GM19395 (cell line): Measurements from ENCODE around the gene SF3A1.

ENCODE experiments used
- ATAC-seq: cut with Tn5 transposase; IDR thresholded peaks from one replicate; pipeline ENCODE4 v1.9.1; 2021; ENCODE audit warnings: mild to moderate bottlenecking, moderate library complexity; ENCODE audit not compliant: unreplicated experiment

Gene SF3A1

GRCh38 chr22:30305906-30306626, 50.6 kb downstream of the SF3A1 start:
- ATAC-seq: no peak

- peak; percentile 37 for ATAC-seq
Observed at GRCh38 chr22:30305519-30305905, 51.2 kb downstream of the SF3A1 start.

- no peak for ATAC-seq
Observed at GRCh38 chr22:30304495-30305244, 52.0 kb downstream of the SF3A1 start.

GRCh38 chr22:30302810-30303138, 53.9 kb downstream of the SF3A1 start:
- no peak for ATAC-seq

GRCh38 chr22:30301995-30302809, 54.5 kb downstream of the SF3A1 start:
- no peak for ATAC-seq

- no peak for ATAC-seq
Observed at GRCh38 chr22:30299322-30299721, 57.4 kb downstream of the SF3A1 start.

GRCh38 chr22:30297991-30298701, 58.5 kb downstream of the SF3A1 start:
- ATAC-seq: no peak

GRCh38 chr22:30297276-30297990, 59.3 kb downstream of the SF3A1 start:
- ATAC-seq: no peak

- no peak for ATAC-seq
Observed at GRCh38 chr22:30296833-30297232, 59.9 kb downstream of the SF3A1 start.

GRCh38 chr22:30296324-30296723, 60.4 kb downstream of the SF3A1 start:
- no peak for ATAC-seq

GRCh38 chr22:30295576-30295975, 61.1 kb downstream of the SF3A1 start:
- no peak for ATAC-seq

- no peak for ATAC-seq
Observed at GRCh38 chr22:30294830-30295229, 61.9 kb downstream of the SF3A1 start.

GRCh38 chr22:30294066-30294465, 62.6 kb downstream of the SF3A1 start:
- ATAC-seq: no peak

- no peak for ATAC-seq
Observed at GRCh38 chr22:30293026-30293425, 63.7 kb downstream of the SF3A1 start.

- ATAC-seq: no peak
Observed at GRCh38 chr22:30292069-30292970, 64.4 kb downstream of the SF3A1 start.

- no peak for ATAC-seq
Observed at GRCh38 chr22:30291058-30291892, 65.4 kb downstream of the SF3A1 start.

GRCh38 chr22:30290342-30291057, 66.2 kb downstream of the SF3A1 start:
- peak; percentile 11 for ATAC-seq

- peak; percentile 26 for ATAC-seq
Observed at GRCh38 chr22:30289980-30290313, 66.7 kb downstream of the SF3A1 start.
